ENCODE data around the gene SRBD1.

Gene SRBD1

DNA sequence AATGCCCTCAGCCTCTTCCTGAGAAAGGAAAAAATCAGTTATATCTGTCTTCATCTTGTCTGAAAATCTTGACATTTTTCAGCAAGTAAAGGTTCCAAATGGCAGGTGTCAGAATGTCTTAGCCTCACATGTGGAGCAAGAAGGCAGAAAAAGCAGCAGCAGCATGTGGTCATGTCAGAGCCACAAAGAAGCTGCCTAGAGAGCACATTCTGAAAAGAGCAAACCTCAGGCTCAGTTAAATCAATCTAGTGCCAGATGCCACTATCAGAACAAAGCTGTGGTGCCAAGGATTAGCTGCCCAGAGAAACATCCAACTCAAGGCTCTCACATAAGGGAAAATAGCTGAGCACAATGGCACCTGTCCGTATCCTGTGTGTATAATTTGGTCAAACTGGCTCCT, 105.9 kb downstream of the SRBD1 start:
- intact Hi-C loops (cut with DNase I) = no loop called here
- no peak for DNase-seq

DNA sequence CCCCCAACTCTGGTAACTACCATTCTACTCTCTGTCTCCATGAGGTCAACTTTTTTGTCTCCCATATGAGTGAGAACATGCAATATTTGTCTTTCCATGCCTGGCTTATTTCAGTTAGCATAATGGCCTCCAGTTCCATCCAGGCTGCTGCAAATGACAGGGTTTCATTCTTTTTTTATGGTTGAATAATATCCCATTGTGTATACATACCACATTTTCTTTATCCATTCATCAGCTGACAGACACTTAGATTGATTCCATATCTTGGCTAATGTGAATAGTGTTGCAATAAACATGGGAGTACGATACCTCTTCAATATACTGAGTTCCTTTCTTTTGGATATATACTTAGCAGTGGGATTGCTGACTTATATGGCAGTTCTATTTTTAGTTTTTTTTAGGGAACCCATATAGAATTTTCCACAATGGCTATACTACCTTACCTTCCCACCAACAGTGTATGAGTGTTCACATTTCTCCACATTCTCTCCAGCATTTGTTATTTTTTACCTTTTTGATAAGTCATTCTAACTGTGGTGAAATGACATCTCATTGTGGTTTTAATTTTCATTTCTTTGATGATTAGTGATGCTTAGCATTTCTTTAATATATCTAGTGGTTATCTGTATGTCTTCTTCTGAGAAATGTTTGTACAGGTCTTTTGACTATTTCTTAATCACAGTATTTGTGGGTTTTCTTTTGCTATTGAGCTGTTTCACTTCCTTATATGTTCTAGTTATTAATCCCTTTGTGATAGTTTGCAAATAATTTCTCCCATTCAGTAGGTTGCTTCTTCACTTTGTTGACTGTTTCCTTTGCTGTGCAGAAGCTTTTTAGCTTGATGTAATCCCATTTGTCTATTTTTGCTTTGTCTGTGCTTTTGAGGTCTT, 112.2 kb downstream of the SRBD1 start:
- intact Hi-C loops (cut with DNase I) = loop anchor here (5.0 kb wide), 1 partner anchor 517 kb away; no protein-coding TSS in a partner anchor
- no peak for DNase-seq

DNA sequence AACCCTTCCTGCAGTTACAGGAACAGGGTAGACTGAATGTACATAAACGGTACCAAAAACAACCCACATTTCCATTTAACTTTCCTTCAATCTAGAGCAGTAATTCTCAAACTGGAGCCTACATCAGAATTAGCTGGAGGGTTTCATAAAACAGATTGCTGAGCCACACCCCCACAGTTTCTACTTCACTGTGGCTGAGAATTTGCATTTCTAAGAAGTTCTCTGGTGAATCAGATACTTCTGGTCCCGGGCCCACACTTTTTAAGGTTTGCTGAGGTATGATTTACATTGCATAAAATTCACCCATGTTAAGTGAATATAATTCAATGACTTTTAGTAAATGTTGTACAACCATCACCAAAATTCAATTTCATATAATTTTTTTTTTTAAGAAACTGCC, 113.7 kb downstream of the SRBD1 start:
- intact Hi-C loops (cut with DNase I) = loop anchor here (5.0 kb wide), 1 partner anchor 515 kb away; no protein-coding TSS in a partner anchor
- DNase-seq = peak in 34 of 42 donors; percentile 9 to 82 (median 40)

DNA sequence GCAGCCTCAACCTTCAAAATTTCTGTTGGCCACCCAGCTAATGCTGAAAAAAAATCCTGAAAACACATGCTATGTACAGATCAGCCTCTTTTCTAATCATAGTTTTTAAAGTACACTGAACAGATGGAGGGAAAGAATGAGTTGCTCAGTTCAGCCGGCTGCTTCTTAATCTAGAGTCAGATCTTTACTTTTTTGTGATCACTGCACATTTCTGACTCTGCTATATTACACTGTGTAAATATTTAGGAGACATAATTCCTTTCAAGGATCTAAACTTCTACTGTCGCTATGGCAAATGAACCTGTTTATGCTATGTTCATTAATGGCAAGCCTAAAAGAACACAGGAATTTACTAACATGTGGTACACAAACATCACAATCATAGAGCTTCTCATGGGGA, 114.2 kb downstream of the SRBD1 start:
- intact Hi-C loops (cut with DNase I) = loop anchor here (5.0 kb wide), 1 partner anchor 515 kb away; no protein-coding TSS in a partner anchor
- no peak for DNase-seq

DNA sequence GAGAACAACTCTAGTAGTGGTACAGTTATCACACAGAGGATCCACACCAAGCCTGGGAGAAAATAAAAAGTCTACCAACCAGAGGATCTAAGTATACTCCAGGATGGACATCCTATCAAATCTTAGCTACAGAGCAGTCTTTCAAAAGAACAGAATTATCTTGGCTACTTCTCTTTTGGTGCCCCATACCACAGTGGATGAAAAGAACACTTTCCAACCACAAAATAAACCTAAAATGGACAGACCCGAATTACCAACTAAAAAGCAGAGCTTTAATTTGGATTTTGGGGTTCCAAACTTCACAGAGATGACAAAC, 116.1 kb downstream of the SRBD1 start:
- no peak for DNase-seq
- intact Hi-C loops (cut with DNase I) = loop anchor here (5.0 kb wide), 1 partner anchor 513 kb away; no protein-coding TSS in a partner anchor

DNA sequence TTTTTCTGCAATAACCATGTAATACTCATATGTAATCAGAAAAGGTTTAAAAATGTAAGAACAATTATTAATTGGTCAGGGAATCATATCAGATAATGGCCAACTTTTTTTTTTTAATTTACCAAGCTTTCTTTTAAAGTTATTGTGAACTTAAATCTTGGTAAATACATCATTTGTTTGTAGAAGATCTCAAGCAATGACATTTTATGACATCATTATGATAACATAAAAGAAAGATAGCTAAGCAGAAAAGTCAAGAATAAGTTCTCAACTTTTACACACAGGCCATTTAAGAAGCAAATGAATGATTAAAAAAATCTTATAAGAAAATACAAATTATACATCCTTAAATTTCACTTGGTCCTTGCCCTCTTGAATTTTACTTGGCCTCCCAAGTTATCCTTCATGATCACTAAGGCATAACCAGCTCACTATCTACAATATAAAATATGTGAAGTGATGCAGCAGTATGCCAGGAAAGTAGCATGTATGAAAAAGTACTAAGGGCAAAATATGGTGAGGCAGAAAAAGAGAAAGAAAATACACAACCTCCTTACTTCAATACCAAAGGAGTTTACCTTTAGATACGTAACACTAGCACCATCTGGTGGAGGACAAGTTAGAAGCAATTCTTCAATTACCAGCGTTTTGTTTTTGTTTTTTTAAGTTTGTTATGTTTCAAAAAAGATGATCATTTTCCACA, 116.6 kb downstream of the SRBD1 start:
- intact Hi-C loops (cut with DNase I) = no loop called here
- DNase-seq = peak in 10 of 42 donors; percentile 25 to 56 (median 36)

DNA sequence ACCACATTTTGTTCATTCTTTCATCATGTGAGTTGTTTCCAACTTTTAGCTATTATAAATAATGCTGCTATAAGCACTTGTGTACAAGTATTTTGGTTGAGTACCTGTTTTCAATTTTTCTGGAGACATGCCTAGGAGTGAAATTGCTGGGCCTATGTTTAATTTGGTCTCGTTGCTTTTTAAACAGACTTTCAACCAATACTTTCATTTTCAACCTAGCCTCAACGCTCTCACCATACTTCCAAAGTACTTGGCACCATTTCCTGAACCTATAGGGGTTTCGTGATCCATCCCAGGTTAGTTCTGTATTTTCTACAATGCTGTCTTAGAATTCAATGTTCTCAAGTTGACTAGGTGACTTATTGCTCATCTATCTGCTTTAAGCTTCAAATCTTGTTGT, 126.1 kb downstream of the SRBD1 start:
- intact Hi-C loops (cut with DNase I) = no loop called here
- no peak for DNase-seq

DNA sequence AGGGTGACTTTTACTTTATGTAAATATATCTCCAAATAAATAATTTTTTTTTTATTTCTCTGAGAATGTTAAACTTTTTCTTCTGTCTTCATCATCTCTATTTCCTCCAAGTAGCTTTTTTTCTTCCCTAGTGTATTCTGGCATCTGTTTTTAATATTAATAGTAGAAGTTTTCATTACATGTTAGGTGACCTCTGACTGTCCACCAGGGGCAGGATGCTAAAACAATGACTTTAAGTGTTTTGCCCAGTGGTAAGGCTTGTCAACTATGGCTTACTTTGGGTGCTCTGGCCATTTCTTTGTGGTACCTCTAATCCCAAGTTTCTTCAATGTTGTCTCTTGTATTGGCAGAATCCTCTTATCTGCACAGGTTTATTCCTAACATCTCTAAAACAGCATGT, 127.1 kb downstream of the SRBD1 start:
- DNase-seq = no peak
- intact Hi-C loops (cut with DNase I) = no loop called here

DNA sequence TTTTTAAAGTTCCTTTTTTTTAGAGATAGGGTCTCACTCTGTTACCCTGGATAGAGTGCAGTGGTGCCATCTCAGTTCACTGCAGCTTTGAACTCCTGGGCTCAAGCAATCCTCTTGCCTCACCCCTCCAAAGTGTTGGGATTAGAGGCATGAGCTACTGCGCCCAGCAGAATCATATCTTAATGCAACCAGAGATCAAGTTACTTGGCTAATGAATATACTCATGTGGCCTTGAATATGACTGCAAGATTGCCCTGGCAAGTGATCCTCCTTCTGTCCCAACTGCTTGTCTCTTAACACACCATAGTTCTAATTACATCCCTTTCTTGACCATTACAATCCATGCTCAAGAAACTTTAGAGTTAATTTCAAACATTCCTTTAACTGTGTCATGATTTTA, 133.5 kb downstream of the SRBD1 start:
- DNase-seq = no peak
- intact Hi-C loops (cut with DNase I) = no loop called here

DNA sequence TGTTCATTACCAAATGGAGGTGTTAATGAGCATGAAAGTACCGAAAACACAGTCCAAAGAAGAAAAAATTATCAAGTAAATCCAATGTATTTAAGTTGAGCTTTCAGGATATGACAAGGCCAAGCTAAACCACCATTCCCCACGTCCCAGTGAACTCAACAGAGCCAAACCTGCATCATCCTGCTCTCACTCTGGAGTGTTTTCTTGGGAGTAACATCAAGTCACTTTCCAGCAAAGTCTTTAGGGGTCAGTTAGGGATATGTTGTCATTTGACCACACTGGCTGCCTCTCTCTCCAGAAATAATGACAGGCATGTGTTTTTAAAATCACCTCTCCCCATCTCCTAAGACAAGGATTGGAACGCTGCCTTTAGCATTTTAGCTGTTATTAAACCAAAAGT, 140.5 kb downstream of the SRBD1 start:
- intact Hi-C loops (cut with DNase I) = no loop called here
- no peak for DNase-seq

DNA sequence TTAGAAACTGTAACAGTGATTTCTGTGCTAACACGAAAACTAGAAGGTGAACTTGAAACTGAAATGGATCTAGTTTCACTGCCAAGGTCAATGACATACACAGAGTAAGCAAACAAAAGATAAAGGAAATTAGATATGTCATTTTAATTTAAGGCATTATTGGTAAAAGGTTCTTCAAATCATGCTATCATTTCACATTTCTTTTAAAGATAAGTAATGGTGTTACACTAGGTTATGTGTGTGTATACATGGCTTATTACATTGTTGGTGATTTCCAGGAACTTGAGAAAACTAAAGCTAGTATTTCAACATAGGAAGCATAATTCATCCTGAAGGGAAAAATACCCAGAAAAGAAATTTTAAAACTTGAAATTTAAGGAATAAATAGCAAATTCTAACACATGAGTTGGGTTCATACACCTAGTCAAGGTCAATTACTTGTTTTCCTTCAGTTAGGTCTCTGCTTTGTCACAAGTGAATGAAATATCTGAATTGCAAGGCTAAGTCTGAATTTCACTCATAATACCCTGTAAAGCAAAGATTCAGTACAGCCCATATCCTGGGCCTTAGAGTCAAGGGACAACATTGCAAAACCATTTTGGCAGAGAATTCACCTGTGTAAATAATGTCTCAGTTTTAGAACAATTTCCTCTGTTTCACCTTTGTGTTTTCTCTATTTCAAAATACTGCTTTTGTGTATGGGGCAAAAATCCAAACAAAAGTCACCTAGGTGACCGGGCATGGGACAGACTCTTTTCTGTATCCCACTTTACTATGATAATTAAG, 141.6 kb downstream of the SRBD1 start:
- intact Hi-C loops (cut with DNase I) = no loop called here
- no peak for DNase-seq

DNA sequence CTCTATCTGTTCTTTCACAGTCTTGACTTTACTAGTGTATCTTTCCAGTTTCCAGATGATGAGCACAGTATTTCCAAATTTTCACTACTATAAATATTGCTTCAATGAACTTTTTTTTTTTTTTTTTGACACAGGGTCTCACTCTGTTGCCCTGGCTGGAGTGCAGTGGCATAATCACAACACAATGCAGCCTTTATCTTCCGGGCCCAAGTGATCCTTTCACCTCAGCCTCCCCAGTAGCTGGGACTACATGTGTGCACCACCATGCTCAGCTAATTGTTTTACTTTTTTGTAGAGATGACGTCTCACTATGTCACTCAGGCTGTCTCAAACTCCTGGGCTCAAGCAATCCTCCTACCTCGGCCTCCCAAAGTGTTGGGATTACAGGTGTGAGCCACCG, 142.8 kb downstream of the SRBD1 start:
- intact Hi-C loops (cut with DNase I) = no loop called here

DNA sequence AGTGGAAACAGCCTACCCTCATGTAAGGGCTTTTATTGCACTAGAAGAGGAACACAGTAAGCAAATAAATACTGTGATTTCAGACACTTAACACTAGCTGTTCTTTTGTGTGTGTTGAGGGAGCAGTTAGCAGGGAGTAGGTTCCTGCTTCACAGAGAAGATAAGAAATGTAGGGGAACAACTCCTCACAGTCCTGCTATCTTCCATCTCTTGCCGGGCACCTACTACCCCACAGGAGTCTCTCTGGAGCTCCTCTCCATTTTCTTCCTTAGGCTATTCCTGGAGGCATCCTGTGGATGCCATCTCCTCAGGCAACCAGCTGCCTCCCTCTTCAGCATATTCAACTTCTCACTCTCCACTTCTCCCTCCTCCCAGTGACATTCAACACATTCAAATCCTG, 145.0 kb downstream of the SRBD1 start:
- no peak for DNase-seq
- intact Hi-C loops (cut with DNase I) = no loop called here

More for the DNA sequence above, 142.8 kb downstream of the SRBD1 start:
- no peak for DNase-seq

DNA sequence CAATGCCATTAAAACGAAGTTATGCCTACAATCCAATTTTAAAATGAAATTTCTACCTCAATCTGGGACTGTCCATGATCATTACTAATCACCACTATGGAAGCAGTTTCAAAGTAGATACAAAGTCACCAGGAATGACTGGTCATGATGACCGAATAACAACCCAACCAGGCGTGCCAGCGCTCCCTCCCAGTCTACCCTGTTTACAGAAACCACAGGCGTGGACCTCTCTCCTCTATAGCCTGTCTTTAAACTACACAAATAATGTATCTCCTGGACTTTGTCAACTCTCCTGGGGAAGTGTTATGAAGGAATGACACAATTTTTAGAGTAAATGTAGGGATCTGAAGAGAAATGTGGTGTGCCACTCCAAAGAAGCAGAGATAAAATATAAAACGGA, 150.2 kb downstream of the SRBD1 start:
- DNase-seq = no peak
- intact Hi-C loops (cut with DNase I) = no loop called here

DNA sequence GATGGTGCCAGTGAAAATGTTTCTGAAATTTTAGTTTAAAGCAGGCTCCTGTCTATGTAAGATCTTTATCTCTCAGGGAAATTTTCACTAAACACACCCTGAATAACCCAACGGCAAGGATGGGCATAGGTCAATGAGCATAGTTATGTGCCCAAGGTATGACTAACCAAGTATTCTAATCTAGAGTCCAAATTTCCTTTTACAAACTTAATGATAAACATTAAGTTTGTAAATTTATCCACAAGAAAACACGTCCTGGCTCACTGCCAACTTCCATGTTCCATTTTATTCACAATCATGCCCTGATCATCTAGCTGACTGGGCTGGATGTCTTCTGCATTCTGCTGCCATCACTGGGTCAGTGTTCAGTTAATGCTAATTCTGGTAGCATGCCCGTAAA, 151.2 kb downstream of the SRBD1 start:
- intact Hi-C loops (cut with DNase I) = no loop called here
- peak in 2 of 42 donors; percentile 16 to 43 for DNase-seq

DNA sequence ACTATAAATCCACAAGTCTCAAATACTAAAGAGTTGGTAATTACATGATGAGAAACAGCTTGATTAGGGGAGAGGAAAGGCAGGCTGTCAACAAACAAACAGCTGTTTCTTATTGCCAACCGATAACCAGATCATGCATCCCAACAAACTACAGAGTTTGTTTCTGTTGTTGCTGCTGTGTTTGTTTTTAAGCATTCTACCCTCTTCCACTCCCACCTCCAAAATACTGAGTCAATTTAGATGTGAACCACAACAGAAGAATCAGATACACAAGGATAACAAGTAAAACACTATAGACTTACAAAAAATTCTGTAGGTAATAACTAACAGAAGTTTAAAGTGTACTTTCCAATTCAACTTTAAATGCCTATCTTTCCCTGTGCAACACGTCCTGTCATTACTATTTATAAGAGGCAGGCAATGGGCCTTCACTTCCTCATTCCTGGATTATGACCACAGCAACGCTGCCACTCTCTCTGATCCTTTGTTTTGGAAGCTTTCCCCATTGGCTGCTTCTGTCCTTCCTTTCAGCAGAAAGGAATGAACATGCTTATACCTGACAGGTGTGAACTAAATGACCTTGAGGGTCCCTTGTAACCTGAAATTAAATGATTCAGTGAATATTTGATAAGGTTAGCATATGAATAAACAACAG, 152.0 kb downstream of the SRBD1 start:
- DNase-seq = no peak
- intact Hi-C loops (cut with DNase I) = no loop called here

DNA sequence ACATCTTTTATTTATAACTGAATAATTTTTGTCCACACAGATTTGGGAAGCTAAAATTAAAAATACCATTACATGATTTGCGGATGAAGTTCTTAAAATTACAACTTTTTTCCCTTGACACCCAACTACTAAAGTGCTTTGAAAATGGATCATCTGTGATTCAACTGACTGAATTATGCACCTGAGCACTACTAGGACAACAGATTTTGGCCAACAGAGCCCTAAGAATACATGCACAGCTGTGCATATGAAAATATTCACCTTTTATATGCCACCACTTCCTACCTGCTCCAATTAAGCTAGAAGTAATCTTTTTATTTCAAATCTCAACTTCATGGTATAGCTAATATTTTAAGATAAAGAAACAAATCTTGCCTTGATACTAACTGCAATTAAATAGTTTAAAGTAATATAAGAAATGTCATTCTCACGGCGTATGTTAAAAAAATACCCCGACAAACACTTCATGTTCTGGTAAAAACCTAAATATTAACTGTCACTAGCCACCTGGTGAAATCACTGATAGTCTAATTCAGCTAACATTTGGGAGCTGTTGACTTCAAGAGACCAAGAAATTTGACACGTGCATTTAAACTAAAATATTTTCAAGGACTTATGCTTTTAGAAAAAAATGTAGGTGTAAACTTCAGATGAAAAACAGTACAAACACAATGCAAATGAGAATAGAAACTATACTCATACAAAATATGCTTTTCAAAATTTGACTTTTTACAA, 153.7 kb downstream of the SRBD1 start:
- intact Hi-C loops (cut with DNase I) = no loop called here
- DNase-seq = no peak

DNA sequence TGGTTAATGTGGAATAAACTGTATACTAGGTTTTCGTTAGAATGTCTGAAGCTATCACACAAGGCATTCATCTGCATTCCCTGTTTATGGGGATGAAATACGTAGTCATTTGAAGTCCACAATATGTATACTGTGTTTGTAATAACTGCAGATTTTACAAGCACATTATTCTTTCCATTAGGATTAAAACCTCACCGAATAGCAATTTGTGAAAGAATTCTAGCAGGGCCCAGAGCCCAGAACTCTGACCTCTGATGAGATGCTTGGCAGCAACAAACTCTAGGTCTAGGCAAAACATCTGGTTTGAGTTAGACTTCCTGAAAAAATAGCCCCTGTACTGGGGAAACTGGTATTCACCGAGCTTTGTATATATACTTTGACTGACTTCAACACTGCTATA, 158.2 kb downstream of the SRBD1 start:
- intact Hi-C loops (cut with DNase I) = no loop called here

DNA sequence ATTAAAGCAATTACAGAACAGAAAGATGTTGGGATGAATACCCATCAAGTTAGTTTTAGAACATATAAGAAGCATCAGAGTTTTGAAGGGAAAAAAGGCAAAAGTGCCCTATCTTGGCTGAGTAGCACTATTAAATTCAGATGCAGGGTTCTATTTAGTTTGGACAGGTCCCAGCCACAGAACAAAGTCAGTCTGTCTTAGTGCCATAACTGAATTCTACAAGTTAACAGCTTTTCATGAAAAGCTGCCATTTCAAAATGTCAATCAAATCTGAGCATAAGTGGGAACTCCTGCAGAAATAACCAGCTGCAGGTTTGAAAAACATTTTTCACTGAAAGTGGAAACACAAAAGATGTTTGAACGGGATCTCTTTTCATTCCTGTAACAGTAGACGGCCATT, 160.4 kb downstream of the SRBD1 start:
- no peak for DNase-seq

More for the DNA sequence above, 158.2 kb downstream of the SRBD1 start:
- DNase-seq = no peak

More for the DNA sequence above, 160.4 kb downstream of the SRBD1 start:
- intact Hi-C loops (cut with DNase I) = no loop called here
